ENCODE results near the gene CRHR1.

DNA sequence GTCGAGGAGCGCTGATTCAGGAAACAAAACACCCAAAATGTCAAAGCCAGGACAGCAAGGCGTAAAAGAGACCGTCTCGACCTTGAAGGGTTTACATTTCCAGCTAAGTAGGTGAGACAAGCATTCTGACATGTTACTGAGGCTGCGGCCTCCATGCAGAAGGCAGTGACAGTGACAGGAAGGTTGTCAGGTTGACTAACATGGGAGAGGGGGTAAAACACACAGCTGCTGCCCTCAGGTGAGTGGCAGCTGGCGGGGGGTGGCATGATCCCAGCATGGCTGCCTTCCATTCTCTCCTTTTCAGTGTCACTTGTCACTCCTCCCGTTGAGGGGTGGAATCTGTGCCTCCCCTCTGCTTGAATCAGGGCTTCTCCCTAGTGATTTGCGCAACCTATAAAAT lies 31.9 kb upstream of the CRHR1 start:
- TF ChIP-seq, protein P1, sequence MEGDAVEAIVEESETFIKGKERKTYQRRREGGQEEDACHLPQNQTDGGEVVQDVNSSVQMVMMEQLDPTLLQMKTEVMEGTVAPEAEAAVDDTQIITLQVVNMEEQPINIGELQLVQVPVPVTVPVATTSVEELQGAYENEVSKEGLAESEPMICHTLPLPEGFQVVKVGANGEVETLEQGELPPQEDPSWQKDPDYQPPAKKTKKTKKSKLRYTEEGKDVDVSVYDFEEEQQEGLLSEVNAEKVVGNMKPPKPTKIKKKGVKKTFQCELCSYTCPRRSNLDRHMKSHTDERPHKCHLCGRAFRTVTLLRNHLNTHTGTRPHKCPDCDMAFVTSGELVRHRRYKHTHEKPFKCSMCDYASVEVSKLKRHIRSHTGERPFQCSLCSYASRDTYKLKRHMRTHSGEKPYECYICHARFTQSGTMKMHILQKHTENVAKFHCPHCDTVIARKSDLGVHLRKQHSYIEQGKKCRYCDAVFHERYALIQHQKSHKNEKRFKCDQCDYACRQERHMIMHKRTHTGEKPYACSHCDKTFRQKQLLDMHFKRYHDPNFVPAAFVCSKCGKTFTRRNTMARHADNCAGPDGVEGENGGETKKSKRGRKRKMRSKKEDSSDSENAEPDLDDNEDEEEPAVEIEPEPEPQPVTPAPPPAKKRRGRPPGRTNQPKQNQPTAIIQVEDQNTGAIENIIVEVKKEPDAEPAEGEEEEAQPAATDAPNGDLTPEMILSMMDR (IDR thresholded peaks at IDR 0.05 in 8 of 11, conservative IDR thresholded peaks at IDR 0.05 in 3 of 11), result no peak
- TF ChIP-seq POLR2A (IDR thresholded peaks at IDR 0.05), result no peak
- TF ChIP-seq POLR2AphosphoS5 (IDR thresholded peaks at IDR 0.05), result no peak

Data from spleen (tissue), 7 donors.